ENCODE results near the gene CHST3. TPM values are rescaled to one million over a fixed set of nuclear protein-coding genes. Genes with fewer than 3 reads are reported as not detected.

The CHST3 gene
- polyA plus RNA-seq, 1 donor (not counting 4 experiments of a cell fraction or from before 2014, with no cell fraction given): 12.0 TPM

DNA sequence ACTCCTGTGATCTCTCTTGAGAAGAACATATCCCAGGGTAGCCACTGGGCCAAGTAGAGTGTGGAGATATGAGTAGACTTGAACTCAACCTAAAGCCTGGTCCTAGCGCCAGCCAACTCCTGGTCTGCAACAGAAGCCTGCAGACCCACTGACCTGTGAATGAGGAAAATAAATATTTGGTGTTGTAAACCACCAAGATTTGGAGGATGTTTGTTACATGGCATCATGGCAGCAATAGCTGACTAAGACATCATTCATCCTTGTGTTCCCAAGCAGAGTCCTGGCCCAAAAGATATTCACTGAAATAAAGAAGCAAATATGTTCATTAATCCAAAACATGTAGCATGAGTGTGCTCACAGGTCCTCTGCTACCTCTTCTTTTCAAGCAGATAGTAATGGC lies 26.0 kb upstream of the CHST3 start:
- Histone ChIP-seq H3K79me2 (ENCODE audit: control insufficient read depth, insufficient read depth, low read length) (no peaks in the 10 kb centered on the region), H3K4me3 (ENCODE audit: control insufficient read depth in 2 of 3, extremely low read depth in 1 of 3, insufficient read depth in 2 of 3, low read depth in 1 of 3, low read length in 3 of 3) (no peak overlapping the region), H3K27me3 (ENCODE audit: control insufficient read depth, extremely low read depth, insufficient read depth, low read length) (no peaks in the 10 kb centered on the region), H3K4me2 (ENCODE audit: control insufficient read depth, extremely low read depth, insufficient read depth, low read depth, low read length) (no peak overlapping the region), H3K4me1 (ENCODE audit: control insufficient read depth, extremely low read depth, insufficient read depth, low read length) (peaks cover 4% of the 10 kb centered on the region), H3K9me1 (ENCODE audit: control insufficient read depth, extremely low read depth, insufficient read depth, low read length) (no peaks in the 10 kb centered on the region), H3K36me3 (ENCODE audit: control insufficient read depth in 2 of 2, extremely low read depth in 1 of 2, insufficient read depth in 2 of 2, low read length in 2 of 2) (no peaks in the 10 kb centered on the region), H2AFZ (ENCODE audit: control insufficient read depth, low read length) (no peak overlapping the region), H3K27ac (ENCODE audit: control insufficient read depth, insufficient read depth, low read length) (no peak overlapping the region), H3K9ac (ENCODE audit: control insufficient read depth, extremely low read depth, insufficient read depth, low read length) (no peak overlapping the region), H4K20me1 (ENCODE audit: control insufficient read depth, extremely low read depth, insufficient read depth, low read length) (no peaks in the 10 kb centered on the region), H3K9me3 (ENCODE audit: control insufficient read depth, low read depth, low read length) (no peaks in the 10 kb centered on the region)
- FAIRE-seq: no peak
- DNase-seq (ENCODE audit: low read depth, low spot score): no peak
- dilution Hi-C loops (cut with MboI; ENCODE audit: extremely low pct_ligation_motif_present, low sequenced_read_pairs): no loop called here
- TF ChIP-seq, protein P1, sequence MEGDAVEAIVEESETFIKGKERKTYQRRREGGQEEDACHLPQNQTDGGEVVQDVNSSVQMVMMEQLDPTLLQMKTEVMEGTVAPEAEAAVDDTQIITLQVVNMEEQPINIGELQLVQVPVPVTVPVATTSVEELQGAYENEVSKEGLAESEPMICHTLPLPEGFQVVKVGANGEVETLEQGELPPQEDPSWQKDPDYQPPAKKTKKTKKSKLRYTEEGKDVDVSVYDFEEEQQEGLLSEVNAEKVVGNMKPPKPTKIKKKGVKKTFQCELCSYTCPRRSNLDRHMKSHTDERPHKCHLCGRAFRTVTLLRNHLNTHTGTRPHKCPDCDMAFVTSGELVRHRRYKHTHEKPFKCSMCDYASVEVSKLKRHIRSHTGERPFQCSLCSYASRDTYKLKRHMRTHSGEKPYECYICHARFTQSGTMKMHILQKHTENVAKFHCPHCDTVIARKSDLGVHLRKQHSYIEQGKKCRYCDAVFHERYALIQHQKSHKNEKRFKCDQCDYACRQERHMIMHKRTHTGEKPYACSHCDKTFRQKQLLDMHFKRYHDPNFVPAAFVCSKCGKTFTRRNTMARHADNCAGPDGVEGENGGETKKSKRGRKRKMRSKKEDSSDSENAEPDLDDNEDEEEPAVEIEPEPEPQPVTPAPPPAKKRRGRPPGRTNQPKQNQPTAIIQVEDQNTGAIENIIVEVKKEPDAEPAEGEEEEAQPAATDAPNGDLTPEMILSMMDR (optimal IDR thresholded peaks at IDR 0.05 in 1 of 3, IDR thresholded peaks at IDR 0.05 in 1 of 3, conservative IDR thresholded peaks at IDR 0.05 in 1 of 3; ENCODE audit: extremely low read depth in 1 of 3, insufficient read depth in 2 of 3, low read length in 3 of 3): no peak
- TF ChIP-seq EZH2 (IDR thresholded peaks at IDR 0.05; ENCODE audit: low read length): no peak

DNA sequence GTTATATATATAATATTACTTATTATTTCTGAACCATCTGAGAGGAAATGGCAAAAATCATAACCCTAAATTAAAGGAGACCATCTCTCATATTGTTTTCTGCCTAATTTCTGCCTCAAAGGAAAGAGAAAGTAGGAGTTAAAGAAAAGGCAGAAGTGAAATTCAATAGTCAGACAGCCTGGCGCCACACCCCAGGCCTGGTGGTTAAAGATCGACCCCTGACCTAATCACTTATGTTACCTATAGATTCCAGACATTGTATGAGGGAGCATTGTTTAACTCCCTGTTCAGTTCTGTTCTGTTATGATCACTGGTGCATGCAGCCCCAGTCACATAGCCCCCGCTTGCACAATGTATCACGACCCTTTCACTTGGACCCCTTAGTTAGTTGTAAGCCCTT lies 24.9 kb upstream of the CHST3 start:
- no peak overlapping the region for H3K9ac ChIP-seq (ENCODE audit: control insufficient read depth, extremely low read depth, insufficient read depth, low read length)
- no peak overlapping the region for H3K4me2 ChIP-seq (ENCODE audit: control insufficient read depth, extremely low read depth, insufficient read depth, low read depth, low read length)
- no peak overlapping the region for H3K27ac ChIP-seq (ENCODE audit: control insufficient read depth, insufficient read depth, low read length)
- no peak overlapping the region for H2AFZ ChIP-seq (ENCODE audit: control insufficient read depth, low read length)
- H3K4me3 ChIP-seq (ENCODE audit: control insufficient read depth in 2 of 3, extremely low read depth in 1 of 3, insufficient read depth in 2 of 3, low read depth in 1 of 3, low read length in 3 of 3): no peak overlapping the region
- no peaks in the 10 kb centered on the region for H3K9me3 ChIP-seq (ENCODE audit: control insufficient read depth, low read depth, low read length)
- no peaks in the 10 kb centered on the region for H3K79me2 ChIP-seq (ENCODE audit: control insufficient read depth, insufficient read depth, low read length)
- TF ChIP-seq EZH2 (IDR thresholded peaks at IDR 0.05; ENCODE audit: low read length): no peak
- TF ChIP-seq, protein P1 (optimal IDR thresholded peaks at IDR 0.05 in 1 of 3, IDR thresholded peaks at IDR 0.05 in 1 of 3, conservative IDR thresholded peaks at IDR 0.05 in 1 of 3; ENCODE audit: extremely low read depth in 1 of 3, insufficient read depth in 2 of 3, low read length in 3 of 3): no peak
- dilution Hi-C loops (cut with MboI; ENCODE audit: extremely low pct_ligation_motif_present, low sequenced_read_pairs): no loop called here
- no peaks in the 10 kb centered on the region for H3K36me3 ChIP-seq (ENCODE audit: control insufficient read depth in 2 of 2, extremely low read depth in 1 of 2, insufficient read depth in 2 of 2, low read length in 2 of 2)
- no peak for FAIRE-seq
- H4K20me1 ChIP-seq (ENCODE audit: control insufficient read depth, extremely low read depth, insufficient read depth, low read length): no peaks in the 10 kb centered on the region
- no peak for DNase-seq (ENCODE audit: low read depth, low spot score)
- no peaks in the 10 kb centered on the region for H3K9me1 ChIP-seq (ENCODE audit: control insufficient read depth, extremely low read depth, insufficient read depth, low read length)
- H3K4me1 ChIP-seq (ENCODE audit: control insufficient read depth, extremely low read depth, insufficient read depth, low read length): peaks cover 4% of the 10 kb centered on the region
- H3K27me3 ChIP-seq (ENCODE audit: control insufficient read depth, extremely low read depth, insufficient read depth, low read length): no peaks in the 10 kb centered on the region

Measured in keratinocyte (primary cell).